K562 (cell line): ENCODE measurements around the gene RIT1.

Experiments
- BRF1 ChIP-seq: IDR thresholded peaks from 3 replicates; pipeline ENCODE4 v1.6.1; 2011; ENCODE audit warnings: borderline replicate concordance, mild to moderate bottlenecking; ENCODE audit not compliant: insufficient read length; ENCODE audit errors: extremely low read depth
- CTCF ChIP-seq, 3 experiments: IDR thresholded peaks in 2 of 3; conservative IDR thresholded peaks in 1 of 3; 2 replicates each; pipeline ENCODE4 v1.5.1; 2011 to 2012; ENCODE audit warnings: low read length in 3 of 3, mild to moderate bottlenecking in 3 of 3, control low read depth in 2 of 3, improper control_type of control experiment in 1 of 3, inconsistent platforms in 1 of 3, low read depth in 1 of 3, mixed read lengths in 1 of 3, moderate library complexity in 1 of 3; ENCODE audit not compliant: insufficient read depth in 2 of 3
- ELF1 ChIP-seq: fragments of 200-800 bp; sonication (Bioruptor generic); IDR thresholded peaks from 2 replicates; pipeline ENCODE4 v1.6.1; 2016; ENCODE audit warnings: missing genetic modification characterization, missing compliant biosample characterization
- NCOA2 ChIP-seq, 2 experiments: fragments of 450-650 bp; IDR thresholded peaks; 2 replicates each; pipeline ENCODE4 v1.6.1; 2018; ENCODE audit warnings: mild to moderate bottlenecking in 2 of 2, moderate library complexity in 1 of 2; ENCODE audit not compliant: partially characterized antibody in 2 of 2
- SNIP1 ChIP-seq: fragments of 450-650 bp; IDR thresholded peaks from 2 replicates; pipeline ENCODE4 v1.7.1; 2017; ENCODE audit warnings: low read depth, mild to moderate bottlenecking
- SP1 ChIP-seq: sonication (generic); formaldehyde crosslinking; IDR thresholded peaks from 2 replicates; pipeline ENCODE4 v1.8.1; 2022; ENCODE audit warnings: mild to moderate bottlenecking, missing genetic modification reagents
- TEAD4 ChIP-seq, 2 experiments: sonication (generic) in 1 of 2; formaldehyde crosslinking in 1 of 2; IDR thresholded peaks; 2 replicates each; pipeline versions ENCODE4 v1.6.1 to v1.8.0; 2012 to 2022; ENCODE audit warnings: borderline replicate concordance in 1 of 2, inconsistent platforms in 1 of 2, low read length in 1 of 2, mild to moderate bottlenecking in 1 of 2, missing genetic modification reagents in 1 of 2
- U2AF1 ChIP-seq: fragments of 200-400 bp; formaldehyde crosslinking; optimal IDR thresholded peaks from 2 replicates; pipeline ENCODE3; 2017; ENCODE audit warnings: mild to moderate bottlenecking, low read depth, low read length, moderate library complexity
- YY1 ChIP-seq, 3 experiments: IDR thresholded peaks; 2 replicates each; pipeline ENCODE4 v1.6.1; 2011; ENCODE audit warnings: low read length in 2 of 3, mild to moderate bottlenecking in 2 of 3, moderate library complexity in 2 of 3, borderline replicate concordance in 1 of 3, control low read depth in 1 of 3, low read depth in 1 of 3; ENCODE audit not compliant: insufficient read depth in 3 of 3, insufficient replicate concordance in 2 of 3, control insufficient read depth in 1 of 3, insufficient read length in 1 of 3; ENCODE audit errors: extremely low read depth in 1 of 3
- ZNF140 ChIP-seq: fragments of 250-450 bp; sonication (Bioruptor Pico); IDR thresholded peaks from 2 replicates; pipeline ENCODE4 v1.8.0; 2021; ENCODE audit warnings: moderate library complexity, mild to moderate bottlenecking, inconsistent platforms
- ZNF76 ChIP-seq: fragments of 250-450 bp; sonication (Bioruptor Pico); IDR thresholded peaks from 2 replicates; pipeline ENCODE4 v1.4.0; 2020; ENCODE audit warnings: mild to moderate bottlenecking, moderate library complexity, borderline replicate concordance

GRCh38 chr1:155933591-155934096 is 22.5 kb upstream of the RIT1 start:
- TF ChIP-seq CTCF (IDR thresholded peaks at IDR 0.05 in 2 of 3, conservative IDR thresholded peaks at IDR 0.05 in 1 of 3; ENCODE audit: insufficient read depth in 2 of 3, low read depth in 1 of 3, low read length in 3 of 3) (no peak), NCOA2 (IDR thresholded peaks at IDR 0.05; ENCODE audit: partially characterized antibody in 2 of 2) (no peak), TEAD4 (IDR thresholded peaks at IDR 0.05; ENCODE audit: low read length) (no peak), TEAD4 (CRISPR knock-in tag; IDR thresholded peaks at IDR 0.05; ENCODE audit: borderline replicate concordance) (no peak), BRF1 (no peak), ZNF140 (CRISPR knock-in tag) (no peak), SP1 (CRISPR knock-in tag) (no peak), ZNF76 (no peak), U2AF1 (no peak), YY1 (IDR thresholded peaks at IDR 0.05; ENCODE audit: borderline replicate concordance in 1 of 3, control insufficient read depth in 1 of 3, extremely low read depth in 1 of 3, insufficient read depth in 3 of 3, insufficient read length in 1 of 3, insufficient replicate concordance in 2 of 3, low read depth in 1 of 3, low read length in 2 of 3) (no peak), SNIP1 (0 out of 2 replicates have a peak, but pooled peaks have one; percentile 22), ELF1 (tag) (no peak)
